H9 (cell line): Measurements from ENCODE around the gene TMTC1. TPM values are rescaled to one million over a fixed set of nuclear protein-coding genes. Genes with fewer than 3 reads are reported as not detected.
A peak's percentile ranks its signal among the peaks of the same experiment; 100 is the strongest.

Experiments
- DNase-seq: peaks from one replicate; pipeline ENCODE4 v3.0.0-alpha.2; 2017
- H2AFZ ChIP-seq: one replicate; pipeline ENCODE4 v1.6.1; 2013; ENCODE audit warnings: mild to moderate bottlenecking, low read length, control low read depth, moderate library complexity
- H2AK5ac ChIP-seq: 2 replicates; pipeline ENCODE4 v1.6.1; 2013; ENCODE audit warnings: low read length, control low read depth, mixed read lengths; ENCODE audit not compliant: insufficient read length
- H2BK120ac ChIP-seq: one replicate; pipeline ENCODE4 v1.6.1; 2013; ENCODE audit warnings: low read depth, mild to moderate bottlenecking, low read length, control low read depth, inconsistent platforms; ENCODE audit not compliant: poor library complexity, severe bottlenecking
- H2BK12ac ChIP-seq: 2 replicates; pipeline ENCODE4 v1.6.1; 2013; ENCODE audit warnings: low read length, control low read depth, mixed read lengths, low read depth; ENCODE audit not compliant: insufficient read length
- H2BK15ac ChIP-seq: 2 replicates; pipeline ENCODE4 v1.6.1; 2013; ENCODE audit warnings: low read depth, low read length, control low read depth
- H2BK20ac ChIP-seq: one replicate; pipeline ENCODE4 v1.6.1; 2013; ENCODE audit warnings: low read depth, mild to moderate bottlenecking, low read length, control low read depth, inconsistent platforms; ENCODE audit not compliant: poor library complexity, severe bottlenecking
- H2BK5ac ChIP-seq: 2 replicates; pipeline ENCODE4 v1.6.1; 2013; ENCODE audit warnings: low read length, control low read depth, mixed read lengths; ENCODE audit not compliant: insufficient read length
- H3K14ac ChIP-seq: 2 replicates; pipeline ENCODE4 v1.6.1; 2013; ENCODE audit warnings: low read length, control low read depth; ENCODE audit not compliant: insufficient read depth
- H3K18ac ChIP-seq: 2 replicates; pipeline ENCODE4 v1.6.1; 2013; ENCODE audit warnings: low read depth, mild to moderate bottlenecking, mixed read lengths, low read length, control low read depth; ENCODE audit not compliant: insufficient read length
- H3K23ac ChIP-seq: 2 replicates; pipeline ENCODE4 v1.6.1; 2013; ENCODE audit warnings: low read length, control low read depth, mixed read lengths, low read depth; ENCODE audit not compliant: insufficient read length
- H3K23me2 ChIP-seq: 2 replicates; pipeline ENCODE4 v1.6.1; 2013; ENCODE audit warnings: low read depth, mild to moderate bottlenecking, mixed read lengths, low read length, control low read depth; ENCODE audit not compliant: insufficient read length, poor library complexity, severe bottlenecking
- H3K27ac ChIP-seq: 2 replicates; pipeline ENCODE4 v1.5.1; 2013; ENCODE audit warnings: low read length, control low read depth, mixed read lengths, low read depth; ENCODE audit not compliant: insufficient read length
- H3K27me3 ChIP-seq: 2 replicates; pipeline ENCODE4 v1.6.1; 2013; ENCODE audit warnings: low read length, control low read depth, inconsistent platforms; ENCODE audit not compliant: insufficient read depth
- H3K4ac ChIP-seq: 2 replicates; pipeline ENCODE4 v1.6.1; 2013; ENCODE audit warnings: low read depth, mild to moderate bottlenecking, control low read depth, inconsistent platforms, low read length, moderate library complexity
- H3K4me1 ChIP-seq: 2 replicates; pipeline ENCODE4 v1.6.1; 2013; ENCODE audit warnings: low read length, control low read depth, inconsistent platforms; ENCODE audit not compliant: insufficient read depth
- H3K4me2 ChIP-seq: 2 replicates; pipeline ENCODE4 v1.6.1; 2013; ENCODE audit warnings: low read length, control low read depth, mixed read lengths; ENCODE audit not compliant: insufficient read length, insufficient read depth
- H3K56ac ChIP-seq: 2 replicates; pipeline ENCODE4 v1.6.1; 2013; ENCODE audit warnings: low read depth, mild to moderate bottlenecking, mixed read lengths, low read length, control low read depth; ENCODE audit not compliant: insufficient read length
- H3K79me1 ChIP-seq: 2 replicates; pipeline ENCODE4 v1.6.1; 2013; ENCODE audit warnings: low read depth, mild to moderate bottlenecking, moderate library complexity, low read length, control low read depth, inconsistent platforms; ENCODE audit not compliant: insufficient read depth, poor library complexity, severe bottlenecking
- H3K79me2 ChIP-seq: 2 replicates; pipeline ENCODE4 v1.6.1; 2013; ENCODE audit warnings: low read length, control low read depth, inconsistent platforms; ENCODE audit not compliant: insufficient read depth
- H3K9ac ChIP-seq: 2 replicates; pipeline ENCODE4 v1.6.1; 2013; ENCODE audit warnings: low read length, control low read depth, mixed read lengths; ENCODE audit not compliant: insufficient read length; ENCODE audit errors: extremely low read depth
- H3K9me3 ChIP-seq: one replicate; pipeline ENCODE4 v1.6.1; 2013; ENCODE audit warnings: low read depth, low read length, inconsistent platforms; ENCODE audit not compliant: control insufficient read depth
- H3T11ph ChIP-seq: one replicate; pipeline ENCODE4 v1.6.1; 2013; ENCODE audit warnings: mild to moderate bottlenecking, low read length, control low read depth, inconsistent platforms
- H4K20me1 ChIP-seq: one replicate; pipeline ENCODE4 v1.6.1; 2013; ENCODE audit not compliant: control insufficient read depth, insufficient read length, insufficient read depth
- H4K5ac ChIP-seq: 2 replicates; pipeline ENCODE4 v1.6.1; 2013; ENCODE audit warnings: low read depth, mild to moderate bottlenecking, mixed read lengths, low read length, control low read depth; ENCODE audit not compliant: insufficient read length
- H4K8ac ChIP-seq: replicated peaks from 2 replicates; pipeline ENCODE4 v1.6.1; 2013; ENCODE audit warnings: low read length, control low read depth, mixed read lengths, low read depth; ENCODE audit not compliant: insufficient read length
- H4K91ac ChIP-seq: 2 replicates; pipeline ENCODE4 v1.6.1; 2013; ENCODE audit warnings: low read depth, mild to moderate bottlenecking, moderate library complexity, mixed read lengths, low read length, control low read depth; ENCODE audit not compliant: insufficient read length
- H3K27ac Mint-ChIP-seq, 3 experiments: 2 replicates in 2 of 3; 3 replicates in 1 of 3; pipeline ENCODE4 v1.8.0; 2020 to 2021; ENCODE audit warnings: mixed read lengths in 3 of 3, mild to moderate bottlenecking in 1 of 3, moderate library complexity in 1 of 3
- H3K27me3 Mint-ChIP-seq: 2 replicates; pipeline ENCODE4 v1.8.0; 2021; ENCODE audit warnings: low read depth, mild to moderate bottlenecking, moderate library complexity, mixed read lengths
- H3K36me3 Mint-ChIP-seq, 3 experiments: 2 replicates in 2 of 3; 3 replicates in 1 of 3; pipeline ENCODE4 v1.8.0; 2020 to 2021; ENCODE audit warnings: low read depth in 3 of 3, mixed read lengths in 3 of 3; ENCODE audit not compliant: insufficient read depth in 1 of 3
- H3K4me1 Mint-ChIP-seq, 2 experiments: 2 replicates each; pipeline ENCODE4 v1.8.0; 2020; ENCODE audit warnings: mixed read lengths in 2 of 2
- H3K4me3 Mint-ChIP-seq, 2 experiments: 2 replicates in 1 of 2; 3 replicates in 1 of 2; pipeline ENCODE4 v1.8.0; 2020 to 2021; ENCODE audit warnings: mild to moderate bottlenecking in 2 of 2, mixed read lengths in 2 of 2, moderate library complexity in 1 of 2
- H3K9me3 Mint-ChIP-seq, 2 experiments: 2 replicates in 1 of 2; 3 replicates in 1 of 2; pipeline ENCODE4 v1.8.0; 2020; ENCODE audit warnings: mild to moderate bottlenecking in 2 of 2, mixed read lengths in 2 of 2, moderate library complexity in 1 of 2
- total RNA-seq: library from RNA; stranded (reverse); gene quantifications from 2 replicates; pipeline ENCODE4 v1.2.1, GENCODE V29; 2021
- TF ChIP-seq, protein P1 (sequence below): fragments of 200-600 bp; sonication (generic); conservative IDR thresholded peaks from 3 replicates; pipeline ENCODE4 v1.8.0; 2021; ENCODE audit warnings: antibody characterized with exemption, mild to moderate bottlenecking

Gene TMTC1
- total RNA-seq, 1 experiment from 2014 or later = 16.1 TPM

DNA sequence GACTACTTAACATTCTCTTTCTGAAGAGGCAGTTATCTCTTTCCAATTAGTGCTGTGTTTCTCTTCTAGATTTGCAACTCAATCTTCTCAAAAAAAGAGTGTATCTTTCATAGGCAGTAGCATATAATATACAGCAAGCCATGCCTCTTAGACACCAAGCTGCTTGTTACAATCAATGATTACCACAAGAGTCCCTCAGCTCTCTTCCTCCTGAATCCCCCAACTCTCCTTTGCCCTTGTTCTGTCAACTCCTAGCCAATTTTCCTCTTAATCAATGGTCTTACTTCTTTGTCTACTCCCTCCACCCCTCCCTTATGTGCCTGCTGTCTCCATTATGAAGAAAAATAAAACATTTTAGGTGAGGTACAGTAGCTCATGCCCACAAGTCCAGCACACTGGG is 2.6 kb downstream of the TMTC1 start:
- no peaks in the 10 kb centered on the region for H3K27me3 ChIP-seq
- Mint-ChIP-seq H3K36me3 (peaks cover 11 to 32% (median 17%) of the 10 kb centered on the region in 3 experiments), H3K4me3 (peak overlapping the region; percentile 89 to 95; a peak in 4 of 5 replicates), H3K27ac (no peak overlapping the region), H3K4me1 (peaks cover 22 to 35% of the 10 kb centered on the region in 2 experiments), H3K9me3 (peaks cover 13 to 15% of the 10 kb centered on the region in 2 experiments), H3K27me3 (peaks cover 21% of the 10 kb centered on the region)
- H3K9me3 ChIP-seq = peaks cover 5% of the 10 kb centered on the region
- H3K23ac ChIP-seq = no peak overlapping the region
- H3K4me2 ChIP-seq = peak overlapping the region; percentile 87
- H2BK120ac ChIP-seq = no peak overlapping the region
- H4K5ac ChIP-seq = no peak overlapping the region
- H4K8ac ChIP-seq = no peak overlapping the region
- no peak overlapping the region for H3K56ac ChIP-seq
- H3K23me2 ChIP-seq = peaks cover 10% of the 10 kb centered on the region
- H2BK15ac ChIP-seq = no peak overlapping the region
- H4K20me1 ChIP-seq = no peaks in the 10 kb centered on the region
- no peak overlapping the region for H3K14ac ChIP-seq
- no peak overlapping the region for H2BK20ac ChIP-seq
- DNase-seq = no peak
- no peak overlapping the region for H2BK5ac ChIP-seq
- no peak overlapping the region for H2AK5ac ChIP-seq
- no peak overlapping the region for H3K4ac ChIP-seq
- no peak overlapping the region for H3K27ac ChIP-seq
- no peak overlapping the region for H4K91ac ChIP-seq
- H2BK12ac ChIP-seq = no peak overlapping the region
- no peak overlapping the region for H2AFZ ChIP-seq
- TF ChIP-seq, protein P1, sequence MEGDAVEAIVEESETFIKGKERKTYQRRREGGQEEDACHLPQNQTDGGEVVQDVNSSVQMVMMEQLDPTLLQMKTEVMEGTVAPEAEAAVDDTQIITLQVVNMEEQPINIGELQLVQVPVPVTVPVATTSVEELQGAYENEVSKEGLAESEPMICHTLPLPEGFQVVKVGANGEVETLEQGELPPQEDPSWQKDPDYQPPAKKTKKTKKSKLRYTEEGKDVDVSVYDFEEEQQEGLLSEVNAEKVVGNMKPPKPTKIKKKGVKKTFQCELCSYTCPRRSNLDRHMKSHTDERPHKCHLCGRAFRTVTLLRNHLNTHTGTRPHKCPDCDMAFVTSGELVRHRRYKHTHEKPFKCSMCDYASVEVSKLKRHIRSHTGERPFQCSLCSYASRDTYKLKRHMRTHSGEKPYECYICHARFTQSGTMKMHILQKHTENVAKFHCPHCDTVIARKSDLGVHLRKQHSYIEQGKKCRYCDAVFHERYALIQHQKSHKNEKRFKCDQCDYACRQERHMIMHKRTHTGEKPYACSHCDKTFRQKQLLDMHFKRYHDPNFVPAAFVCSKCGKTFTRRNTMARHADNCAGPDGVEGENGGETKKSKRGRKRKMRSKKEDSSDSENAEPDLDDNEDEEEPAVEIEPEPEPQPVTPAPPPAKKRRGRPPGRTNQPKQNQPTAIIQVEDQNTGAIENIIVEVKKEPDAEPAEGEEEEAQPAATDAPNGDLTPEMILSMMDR = no peak
- no peaks in the 10 kb centered on the region for H3K79me1 ChIP-seq
- no peaks in the 10 kb centered on the region; the same call in 1 of the 2 replicates for H3K4me1 ChIP-seq
- no peak overlapping the region for H3K9ac ChIP-seq
- no peak overlapping the region for H3K18ac ChIP-seq
- H3T11ph ChIP-seq = no peak overlapping the region
- H3K79me2 ChIP-seq = peaks cover 5% of the 10 kb centered on the region; the same call in 1 of the 2 replicates
